Smooth muscle cell (in vitro differentiated cells): Measurements from ENCODE around the gene ADAM19. TPM values are rescaled to one million over a fixed set of nuclear protein-coding genes. Genes with fewer than 3 reads are reported as not detected.

Experiments used
- DNase-seq: peaks from one replicate; lab custom pipeline; 2025; ENCODE audit not compliant: unreplicated experiment; lab: John Stamatoyannopoulos, UW
- H2AFZ ChIP-seq: fragments of 200-600 bp; sonication (generic); 2 replicates; pipeline ENCODE4 v1.6.0; 2016; ENCODE audit warnings: antibody characterized with exemption, low read depth, mild to moderate bottlenecking
- H3F3A ChIP-seq: fragments of 200-600 bp; sonication (generic); 2 replicates; pipeline ENCODE4 v1.6.0; 2017; ENCODE audit warnings: antibody characterized with exemption, low read depth
- H3K27ac ChIP-seq: fragments of 200-600 bp; sonication (generic); 2 replicates; pipeline ENCODE4 v1.5.1; 2016; ENCODE audit warnings: low read depth, mild to moderate bottlenecking
- H3K27me3 ChIP-seq: fragments of 200-600 bp; sonication (generic); 2 replicates; pipeline ENCODE4 v1.6.1; 2016; ENCODE audit warnings: low read depth, mild to moderate bottlenecking
- H3K36me3 ChIP-seq: fragments of 200-600 bp; sonication (generic); 2 replicates; pipeline ENCODE4 v1.5.1; 2016; ENCODE audit warnings: low read depth
- H3K4me1 ChIP-seq: fragments of 200-600 bp; sonication (generic); 2 replicates; pipeline ENCODE4 v1.5.1; 2016; ENCODE audit warnings: low read depth
- H3K4me2 ChIP-seq: fragments of 200-600 bp; sonication (generic); 2 replicates; pipeline ENCODE4 v1.6.0; 2016; ENCODE audit warnings: mild to moderate bottlenecking
- H3K4me3 ChIP-seq: fragments of 200-600 bp; sonication (generic); 2 replicates; pipeline ENCODE4 v1.5.1; 2016; ENCODE audit warnings: mild to moderate bottlenecking
- H3K79me2 ChIP-seq: fragments of 200-600 bp; sonication (generic); 2 replicates; pipeline ENCODE4 v1.6.0; 2016; ENCODE audit warnings: low read depth, mild to moderate bottlenecking
- H3K9ac ChIP-seq: fragments of 200-600 bp; sonication (generic); 2 replicates; pipeline ENCODE4 v1.6.0; 2016; ENCODE audit warnings: low read depth
- H3K9me3 ChIP-seq: fragments of 200-600 bp; sonication (generic); replicated peaks from 2 replicates; pipeline ENCODE4 v1.5.1; 2016; ENCODE audit warnings: low read depth
- H4K20me1 ChIP-seq: fragments of 200-600 bp; sonication (generic); 2 replicates; pipeline ENCODE4 v1.6.0; 2016; ENCODE audit warnings: low read depth
- WGBS: methylation state at CpG from one replicate; pipeline ENCODE4 v1.1.7; 2016; ENCODE audit warnings: low lambda C conversion rate; 5-methylcytosine and 5-hydroxymethylcytosine counted together
- polyA plus RNA-seq: library from polyadenylated mRNA; unstranded; fragments of >200 nt; fragmentation: Nextera tagmentation; extraction: Ambion mirVana; gene quantifications from 2 replicates; pipeline ENCODE4 v1.2.1, GENCODE V29; 2016
- total RNA-seq: library from RNA; depleted of rRNA; stranded (reverse); fragments of >200 nt; gene quantifications from 2 replicates; pipeline ENCODE4 v1.2.3, GENCODE V29; 2014
- TF ChIP-seq, protein P1 (sequence below): fragments of 200-600 bp; sonication (generic); IDR thresholded peaks from 2 replicates; pipeline ENCODE4 v1.5.1; 2017; ENCODE audit warnings: borderline replicate concordance, mild to moderate bottlenecking, antibody characterized with exemption; ENCODE audit not compliant: insufficient read depth, poor library complexity, severe bottlenecking

Gene ADAM19
- total and polyA plus RNA-seq, 2 experiments from 2014 or later = 62.2 to 112 TPM

- TF ChIP-seq, protein P1, sequence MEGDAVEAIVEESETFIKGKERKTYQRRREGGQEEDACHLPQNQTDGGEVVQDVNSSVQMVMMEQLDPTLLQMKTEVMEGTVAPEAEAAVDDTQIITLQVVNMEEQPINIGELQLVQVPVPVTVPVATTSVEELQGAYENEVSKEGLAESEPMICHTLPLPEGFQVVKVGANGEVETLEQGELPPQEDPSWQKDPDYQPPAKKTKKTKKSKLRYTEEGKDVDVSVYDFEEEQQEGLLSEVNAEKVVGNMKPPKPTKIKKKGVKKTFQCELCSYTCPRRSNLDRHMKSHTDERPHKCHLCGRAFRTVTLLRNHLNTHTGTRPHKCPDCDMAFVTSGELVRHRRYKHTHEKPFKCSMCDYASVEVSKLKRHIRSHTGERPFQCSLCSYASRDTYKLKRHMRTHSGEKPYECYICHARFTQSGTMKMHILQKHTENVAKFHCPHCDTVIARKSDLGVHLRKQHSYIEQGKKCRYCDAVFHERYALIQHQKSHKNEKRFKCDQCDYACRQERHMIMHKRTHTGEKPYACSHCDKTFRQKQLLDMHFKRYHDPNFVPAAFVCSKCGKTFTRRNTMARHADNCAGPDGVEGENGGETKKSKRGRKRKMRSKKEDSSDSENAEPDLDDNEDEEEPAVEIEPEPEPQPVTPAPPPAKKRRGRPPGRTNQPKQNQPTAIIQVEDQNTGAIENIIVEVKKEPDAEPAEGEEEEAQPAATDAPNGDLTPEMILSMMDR = no peak
- DNase-seq = no peak
- H2AFZ ChIP-seq = peak overlapping the region; percentile 47
- H3K4me3 ChIP-seq = no peak overlapping the region
- 61% methylated on average over 10 of the region's 10 CpGs for WGBS
- no peaks in the 10 kb centered on the region for H3K36me3 ChIP-seq
- no peak overlapping the region for H3K9ac ChIP-seq
- H3F3A ChIP-seq = no peaks in the 10 kb centered on the region
- no peaks in the 10 kb centered on the region for H3K27me3 ChIP-seq
- no peak overlapping the region for H3K4me2 ChIP-seq
- H3K4me1 ChIP-seq = no peaks in the 10 kb centered on the region
- H3K79me2 ChIP-seq = no peaks in the 10 kb centered on the region
- H3K9me3 ChIP-seq = no peaks in the 10 kb centered on the region
- H4K20me1 ChIP-seq = no peaks in the 10 kb centered on the region
- H3K27ac ChIP-seq = peak overlapping the region; percentile 28
These were observed 36.2 kb upstream of the ADAM19 start for GRCh38 chr5:157611571-157612476.

- WGBS = 57% methylated on average over 5 of the region's 5 CpGs
- no peak overlapping the region for H3K4me3 ChIP-seq
- peak overlapping the region; percentile 2 for H3K27ac ChIP-seq
- H4K20me1 ChIP-seq = no peaks in the 10 kb centered on the region
- no peaks in the 10 kb centered on the region for H3K27me3 ChIP-seq
- TF ChIP-seq, protein P1 = no peak
- H3K79me2 ChIP-seq = no peaks in the 10 kb centered on the region
- no peaks in the 10 kb centered on the region for H3F3A ChIP-seq
- H2AFZ ChIP-seq = peak overlapping the region; percentile 2
- H3K9me3 ChIP-seq = no peaks in the 10 kb centered on the region
- peaks cover 3% of the 10 kb centered on the region for H3K4me1 ChIP-seq
- DNase-seq = no peak
- no peaks in the 10 kb centered on the region for H3K36me3 ChIP-seq
- H3K9ac ChIP-seq = no peak overlapping the region
- no peak overlapping the region for H3K4me2 ChIP-seq
These were observed 35.4 kb upstream of the ADAM19 start for GRCh38 chr5:157610990-157611389.

GRCh38 chr5:157608972-157609565, 33.5 kb upstream of the ADAM19 start:
- TF ChIP-seq, protein P1 = no peak

More at GRCh38 chr5:157608972-157609565, 33.5 kb upstream of the ADAM19 start:
- Histone ChIP-seq H4K20me1 (no peaks in the 10 kb centered on the region), H3K4me2 (no peak overlapping the region), H3K4me3 (no peak overlapping the region), H3K9ac (no peak overlapping the region), H3K27me3 (no peaks in the 10 kb centered on the region), H3K9me3 (no peaks in the 10 kb centered on the region), H3K36me3 (no peaks in the 10 kb centered on the region), H3F3A (no peaks in the 10 kb centered on the region), H3K4me1 (peaks cover 3% of the 10 kb centered on the region), H3K79me2 (no peaks in the 10 kb centered on the region), H2AFZ (no peak overlapping the region), H3K27ac (peak overlapping the region; percentile 94)
- no peak for DNase-seq
- 68% methylated on average over 8 of the region's 8 CpGs for WGBS
